Stimulated activated CD8-positive, alpha-beta memory T cell treated with anti-CD3 and anti-CD28 coated beads, Interleukin-12 subunit alpha, Interleukin-12 subunit beta, amount 100 ng/mL, for 24 hours (primary cell): ENCODE results near the gene IFITM1.
"Not testable (repeated sequence)": the region's sequence is repeated elsewhere in the genome, so short reads cannot be mapped to it uniquely, and the experiment has no call there.

Experiments
- DNase-seq: peaks from one replicate; pipeline ENCODE4 v3.0.0-alpha.2; 2020; ENCODE audit errors: extremely low read depth

The IFITM1 gene

GRCh38 chr11:344836-345578 is 31.2 kb downstream of the IFITM1 start:
- DNase-seq: no peak

GRCh38 chr11:346529-346928 is 32.7 kb downstream of the IFITM1 start:
- no peak for DNase-seq

GRCh38 chr11:349270-349954 is 35.6 kb downstream of the IFITM1 start:
- DNase-seq: not testable (repeated sequence)

- not testable (repeated sequence) for DNase-seq
Observed at GRCh38 chr11:350033-350722, 36.3 kb downstream of the IFITM1 start.

- DNase-seq: no peak
Observed at GRCh38 chr11:350723-351255, 36.9 kb downstream of the IFITM1 start.

GRCh38 chr11:351411-351810 is 37.6 kb downstream of the IFITM1 start:
- DNase-seq: no peak

- DNase-seq: no peak
Observed at GRCh38 chr11:352456-353031, 38.7 kb downstream of the IFITM1 start.

GRCh38 chr11:353179-353873 is 39.5 kb downstream of the IFITM1 start:
- no peak for DNase-seq

GRCh38 chr11:355581-356458 is 42.0 kb downstream of the IFITM1 start:
- peak; percentile 70 for DNase-seq

GRCh38 chr11:356610-357009 is 42.8 kb downstream of the IFITM1 start:
- no peak for DNase-seq

- no peak for DNase-seq
Observed at GRCh38 chr11:357582-357981, 43.7 kb downstream of the IFITM1 start.

GRCh38 chr11:358129-358800 is 44.4 kb downstream of the IFITM1 start:
- DNase-seq: no peak

GRCh38 chr11:359181-359714 is 45.4 kb downstream of the IFITM1 start:
- no peak for DNase-seq

GRCh38 chr11:360326-361280 is 46.8 kb downstream of the IFITM1 start:
- no peak for DNase-seq

GRCh38 chr11:362642-363442 is 49.0 kb downstream of the IFITM1 start:
- DNase-seq: no peak

- not testable (repeated sequence) for DNase-seq
Observed at GRCh38 chr11:363443-363805, 49.6 kb downstream of the IFITM1 start.

GRCh38 chr11:363948-364761 is 50.3 kb downstream of the IFITM1 start:
- DNase-seq: no peak
